GM20000 (cell line): ENCODE results near the gene SCG2.

Experiments
- DNase-seq: peaks from one replicate; pipeline ENCODE4 v3.0.0; 2012; ENCODE audit warnings: low spot score
- TF ChIP-seq, protein P1 (sequence below): IDR thresholded peaks from 2 replicates; pipeline ENCODE4 v1.5.1; 2012; ENCODE audit warnings: mild to moderate bottlenecking, control low read depth; ENCODE audit errors: extremely low read depth, missing control alignments

Gene SCG2

DNA sequence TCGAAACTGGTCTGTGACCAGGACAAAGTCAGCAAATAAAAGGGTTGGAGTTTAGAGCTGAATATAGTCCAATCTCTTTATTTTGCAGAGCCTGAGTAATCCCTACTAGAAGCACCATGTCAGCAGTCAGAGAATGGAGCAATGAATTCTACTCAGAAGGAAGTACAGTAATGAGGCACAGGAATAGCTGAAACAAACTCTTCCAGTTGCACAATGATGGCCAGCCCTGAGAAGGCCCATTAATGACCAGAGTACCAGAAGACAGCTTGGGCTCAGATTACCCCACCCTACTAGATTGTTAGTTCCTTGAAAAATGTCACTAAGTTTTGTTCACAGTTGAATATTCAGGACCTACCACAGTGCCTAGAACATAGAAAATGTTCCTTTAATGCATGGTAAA is 40.3 kb upstream of the SCG2 start:
- TF ChIP-seq, protein P1, sequence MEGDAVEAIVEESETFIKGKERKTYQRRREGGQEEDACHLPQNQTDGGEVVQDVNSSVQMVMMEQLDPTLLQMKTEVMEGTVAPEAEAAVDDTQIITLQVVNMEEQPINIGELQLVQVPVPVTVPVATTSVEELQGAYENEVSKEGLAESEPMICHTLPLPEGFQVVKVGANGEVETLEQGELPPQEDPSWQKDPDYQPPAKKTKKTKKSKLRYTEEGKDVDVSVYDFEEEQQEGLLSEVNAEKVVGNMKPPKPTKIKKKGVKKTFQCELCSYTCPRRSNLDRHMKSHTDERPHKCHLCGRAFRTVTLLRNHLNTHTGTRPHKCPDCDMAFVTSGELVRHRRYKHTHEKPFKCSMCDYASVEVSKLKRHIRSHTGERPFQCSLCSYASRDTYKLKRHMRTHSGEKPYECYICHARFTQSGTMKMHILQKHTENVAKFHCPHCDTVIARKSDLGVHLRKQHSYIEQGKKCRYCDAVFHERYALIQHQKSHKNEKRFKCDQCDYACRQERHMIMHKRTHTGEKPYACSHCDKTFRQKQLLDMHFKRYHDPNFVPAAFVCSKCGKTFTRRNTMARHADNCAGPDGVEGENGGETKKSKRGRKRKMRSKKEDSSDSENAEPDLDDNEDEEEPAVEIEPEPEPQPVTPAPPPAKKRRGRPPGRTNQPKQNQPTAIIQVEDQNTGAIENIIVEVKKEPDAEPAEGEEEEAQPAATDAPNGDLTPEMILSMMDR = no peak
- no peak for DNase-seq

DNA sequence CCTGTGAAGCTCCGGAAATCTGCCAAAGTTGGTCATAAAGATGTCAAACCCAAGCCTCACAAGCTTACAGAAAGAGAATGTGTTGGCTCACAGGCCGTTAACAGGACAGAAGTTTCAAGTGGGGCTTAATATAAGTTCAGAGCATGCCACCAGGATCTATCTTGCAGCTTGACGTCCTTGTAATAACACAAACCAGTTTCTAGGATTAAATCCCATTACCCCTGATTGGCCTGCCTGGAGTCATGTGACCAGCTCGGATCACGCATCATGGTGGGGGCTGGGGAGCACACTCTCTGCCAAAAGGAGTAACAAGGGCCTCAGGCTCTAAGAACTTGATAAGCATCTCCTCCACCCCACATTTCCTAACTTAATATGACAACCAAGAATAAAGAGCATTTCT is 38.9 kb upstream of the SCG2 start:
- DNase-seq = no peak
- TF ChIP-seq, protein P1 = no peak

DNA sequence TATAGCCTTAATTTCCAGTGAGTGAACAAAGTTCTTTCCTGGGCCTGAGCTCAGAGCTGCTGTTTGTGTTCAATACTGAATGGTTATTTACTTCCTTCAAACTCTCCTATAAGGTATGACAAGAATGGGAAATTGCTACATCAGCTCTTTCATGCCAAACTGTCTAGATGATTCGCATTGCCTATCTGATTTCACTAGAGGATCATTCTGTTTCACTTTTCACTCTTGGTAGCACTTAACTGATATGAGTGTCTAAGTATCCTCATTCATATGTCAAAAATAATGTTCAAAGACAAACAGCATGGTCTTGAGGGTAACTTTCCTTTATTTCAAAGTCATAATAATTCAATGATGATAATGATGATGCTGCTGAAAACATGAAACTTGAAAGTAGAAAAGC is 32.9 kb upstream of the SCG2 start:
- DNase-seq = no peak
- TF ChIP-seq, protein P1 = no peak

DNA sequence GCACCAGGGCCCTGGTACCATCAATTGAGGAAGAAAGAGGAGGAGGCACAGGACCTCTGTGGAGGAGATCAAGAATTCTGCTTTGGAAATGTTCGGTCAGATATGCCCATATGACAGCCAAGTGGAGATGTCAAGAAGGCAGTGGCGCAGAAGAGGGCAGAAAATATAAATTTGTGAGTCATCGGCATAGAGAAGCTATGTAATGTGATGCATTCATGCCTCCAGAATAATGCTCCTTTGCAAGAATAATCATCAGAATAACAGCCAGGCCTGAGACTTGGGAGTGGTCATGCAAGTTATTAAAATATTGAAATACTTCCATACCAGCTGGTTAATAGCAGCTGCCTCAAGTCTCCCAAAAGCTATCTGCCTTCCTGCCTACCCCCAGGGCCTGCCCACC is 32.1 kb upstream of the SCG2 start:
- TF ChIP-seq, protein P1 = no peak
- no peak for DNase-seq

DNA sequence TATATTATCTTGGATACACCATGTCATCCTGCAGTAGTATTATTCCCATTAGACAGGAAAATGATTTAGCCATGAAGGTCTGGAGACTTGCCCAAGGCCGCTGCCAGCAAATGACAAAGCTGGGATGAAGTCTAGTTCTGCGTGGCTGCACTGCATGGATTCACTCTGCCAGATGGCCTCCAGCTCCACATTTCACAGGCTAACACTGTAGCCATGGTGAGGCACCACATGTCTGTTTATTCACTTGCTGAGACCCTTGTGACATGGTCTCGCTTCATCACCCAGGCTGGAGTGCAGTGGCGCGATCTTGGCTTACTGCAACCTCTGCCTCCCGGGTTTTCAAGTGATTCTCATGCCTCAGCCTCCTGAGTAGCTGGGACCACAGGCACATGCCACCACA is 31.5 kb upstream of the SCG2 start:
- no peak for DNase-seq
- TF ChIP-seq, protein P1 = no peak

DNA sequence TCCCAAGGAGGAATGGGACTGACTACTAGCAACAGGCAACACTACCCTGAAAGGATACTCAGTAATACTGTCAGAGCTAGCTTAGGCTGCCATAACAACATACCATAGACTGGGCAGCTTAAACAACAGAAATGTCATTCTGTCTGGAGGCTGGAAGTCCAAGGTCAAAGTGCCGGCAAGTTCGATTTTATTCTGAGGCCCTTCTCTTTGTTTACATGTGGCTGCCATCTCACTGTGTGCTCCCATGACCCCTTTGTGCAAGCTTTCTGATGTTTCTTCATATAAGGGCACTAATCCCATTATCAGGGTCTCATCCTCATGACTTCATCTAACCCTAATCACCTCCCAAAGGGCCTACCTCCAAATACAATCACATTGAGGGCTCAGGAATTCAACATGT is 30.7 kb upstream of the SCG2 start:
- DNase-seq = no peak
- TF ChIP-seq, protein P1 = no peak

DNA sequence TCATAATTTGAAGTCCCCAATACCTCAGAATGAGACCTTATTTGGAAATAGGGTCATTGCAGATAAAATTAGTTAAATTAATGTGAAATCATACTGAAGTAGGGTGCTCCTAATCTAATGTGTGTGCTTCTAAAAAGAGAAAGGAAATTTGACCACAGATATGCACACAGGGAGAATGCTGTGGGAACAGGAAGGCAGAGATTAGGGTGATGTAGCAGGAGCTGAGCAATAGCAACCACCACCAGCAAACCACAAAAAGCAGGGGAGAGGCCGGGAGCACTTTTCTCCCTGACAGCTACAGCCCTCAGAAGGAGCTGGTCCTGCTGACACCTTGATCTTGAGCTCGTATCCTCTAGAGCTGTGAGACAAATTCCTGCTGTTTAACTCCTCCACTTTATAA is 24.6 kb upstream of the SCG2 start:
- DNase-seq = no peak
- TF ChIP-seq, protein P1 = no peak
